ENCODE results near the gene TTLL8. TPM values are rescaled to one million over a fixed set of nuclear protein-coding genes. Genes with fewer than 3 reads are reported as not detected.
A peak's percentile ranks its signal among the peaks of the same experiment; 100 is the strongest.

The TTLL8 gene
- polyA plus RNA-seq, 3 donors: not detected

DNA sequence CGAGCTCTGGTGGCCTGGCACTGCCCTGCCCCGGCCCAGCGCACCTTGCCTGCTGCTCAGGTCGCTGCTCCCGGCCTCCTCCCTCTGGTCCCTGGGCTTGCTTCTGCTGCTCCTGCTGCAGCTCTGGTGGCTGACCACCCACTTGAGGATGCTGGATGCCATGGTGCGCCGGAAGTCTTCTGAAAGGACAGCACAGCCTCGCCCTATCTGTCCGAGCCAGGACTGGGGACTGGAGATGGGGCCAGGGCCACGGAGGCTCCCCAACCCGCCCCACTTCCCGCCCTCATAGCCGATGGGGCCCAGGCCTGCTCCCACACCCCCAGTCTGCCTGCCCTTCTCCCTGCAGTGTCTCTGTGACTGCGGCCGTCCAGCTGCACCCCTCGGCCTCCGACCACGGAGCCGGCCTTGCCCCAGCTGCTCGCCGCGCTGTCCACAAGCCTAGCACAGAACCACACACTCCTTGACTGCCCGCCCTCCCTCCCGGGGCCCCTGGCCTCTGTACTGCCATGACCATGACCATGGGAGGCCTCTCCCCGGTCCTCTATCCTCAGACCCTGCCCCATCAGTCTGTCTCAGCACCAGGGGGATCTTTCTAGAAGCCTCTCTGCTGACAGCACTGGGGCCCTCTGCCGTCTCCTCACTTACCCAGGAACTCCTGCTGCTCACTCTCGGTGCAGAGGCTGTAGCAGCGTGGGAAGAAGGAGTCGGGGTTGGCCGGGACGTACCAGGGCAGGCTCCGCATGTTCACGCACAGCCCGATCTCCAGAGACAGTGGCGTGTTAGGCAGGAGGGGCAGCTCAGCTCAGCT, 12.7 kb downstream of the TTLL8 start:
- no peak for DNase-seq (ENCODE audit: low read depth in 3 of 3, low spot score in 2 of 3)

DNA sequence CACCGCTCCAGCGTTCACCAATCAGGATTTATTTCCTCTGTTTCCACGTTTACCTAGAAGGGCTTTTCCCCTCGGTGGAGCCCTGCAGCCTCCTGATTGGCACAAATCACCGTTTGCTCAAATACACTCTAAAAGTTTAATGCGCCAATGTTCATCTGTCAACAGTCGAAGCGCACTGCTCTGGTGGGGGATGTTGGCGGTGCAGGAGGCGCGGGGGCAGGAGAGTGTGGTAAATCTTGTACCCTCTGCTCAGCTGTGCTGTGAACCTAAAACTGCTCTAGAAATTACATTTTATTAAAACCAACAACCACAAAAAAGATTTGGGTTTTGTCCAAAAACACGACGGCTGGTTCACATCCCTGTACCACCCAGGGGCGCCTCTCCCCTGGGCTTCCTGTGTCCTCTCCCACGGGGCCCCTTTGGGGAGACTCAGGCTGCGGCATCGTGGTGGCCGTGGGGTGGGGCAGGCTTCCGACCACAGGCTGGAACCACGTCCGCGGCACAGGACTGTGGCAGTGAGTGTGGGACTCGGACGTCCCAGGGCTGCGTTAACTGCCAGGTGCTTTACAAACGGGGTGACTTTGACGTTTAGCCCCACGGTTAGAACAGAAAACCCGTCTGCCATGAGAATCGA, 13.5 kb downstream of the TTLL8 start:
- no peak for DNase-seq (ENCODE audit: low read depth in 3 of 3, low spot score in 2 of 3)

DNA sequence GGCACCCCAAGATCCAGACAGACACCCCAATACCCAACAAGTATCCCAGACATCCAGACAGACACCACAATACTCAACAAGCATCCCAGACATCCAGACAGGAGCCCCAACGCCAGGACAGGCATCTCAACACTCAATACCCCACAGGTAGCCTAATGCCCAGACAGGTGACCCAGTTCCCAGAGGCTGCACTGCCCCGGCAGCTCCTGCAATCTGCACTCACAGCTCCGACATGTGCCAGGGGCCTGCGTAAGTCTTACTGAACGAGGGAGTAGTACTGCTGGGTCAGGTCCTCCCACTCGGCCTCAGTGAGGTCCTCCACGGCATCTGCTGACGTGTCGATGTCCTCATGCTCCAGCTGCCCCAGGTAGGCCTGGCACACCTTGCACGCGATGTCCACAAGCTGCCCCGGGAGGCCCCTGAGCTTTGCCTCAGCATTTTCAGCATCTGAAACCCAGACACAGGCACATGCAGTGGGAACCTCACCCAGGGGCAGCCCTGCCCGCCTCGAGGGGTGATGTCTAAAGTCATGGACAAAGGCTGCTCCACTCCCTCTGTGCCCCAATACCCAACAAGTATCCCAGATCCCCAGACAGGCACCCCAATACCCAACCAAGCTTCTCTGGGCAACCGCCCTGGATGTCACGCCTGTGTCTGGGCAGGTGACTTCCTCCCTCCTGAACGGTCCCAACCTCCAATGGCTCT, 16.6 kb downstream of the TTLL8 start:
- DNase-seq (ENCODE audit: low read depth in 3 of 3, low spot score in 2 of 3): no peak

DNA sequence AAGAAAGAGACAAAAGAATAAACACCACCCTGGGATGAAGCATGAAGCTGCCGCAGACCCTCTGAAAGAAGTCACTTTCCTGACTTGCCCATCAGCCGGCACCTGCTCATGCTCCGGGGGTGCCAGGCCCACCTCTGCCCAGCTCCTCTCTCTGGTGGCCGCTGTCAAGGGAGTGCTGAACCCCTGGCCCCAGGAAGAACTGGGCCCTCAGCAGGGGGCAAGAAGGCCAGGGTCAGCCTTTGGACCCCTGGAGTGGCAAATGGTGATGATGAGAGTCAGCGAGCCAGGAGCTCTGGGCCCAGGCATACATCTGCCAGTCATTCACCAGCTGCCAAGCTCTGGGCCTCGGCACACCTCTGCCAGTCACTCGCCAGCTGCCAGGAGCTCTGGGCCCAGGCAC, 17.4 kb downstream of the TTLL8 start:
- DNase-seq (ENCODE audit: low read depth in 3 of 3, low spot score in 2 of 3): no peak

DNA sequence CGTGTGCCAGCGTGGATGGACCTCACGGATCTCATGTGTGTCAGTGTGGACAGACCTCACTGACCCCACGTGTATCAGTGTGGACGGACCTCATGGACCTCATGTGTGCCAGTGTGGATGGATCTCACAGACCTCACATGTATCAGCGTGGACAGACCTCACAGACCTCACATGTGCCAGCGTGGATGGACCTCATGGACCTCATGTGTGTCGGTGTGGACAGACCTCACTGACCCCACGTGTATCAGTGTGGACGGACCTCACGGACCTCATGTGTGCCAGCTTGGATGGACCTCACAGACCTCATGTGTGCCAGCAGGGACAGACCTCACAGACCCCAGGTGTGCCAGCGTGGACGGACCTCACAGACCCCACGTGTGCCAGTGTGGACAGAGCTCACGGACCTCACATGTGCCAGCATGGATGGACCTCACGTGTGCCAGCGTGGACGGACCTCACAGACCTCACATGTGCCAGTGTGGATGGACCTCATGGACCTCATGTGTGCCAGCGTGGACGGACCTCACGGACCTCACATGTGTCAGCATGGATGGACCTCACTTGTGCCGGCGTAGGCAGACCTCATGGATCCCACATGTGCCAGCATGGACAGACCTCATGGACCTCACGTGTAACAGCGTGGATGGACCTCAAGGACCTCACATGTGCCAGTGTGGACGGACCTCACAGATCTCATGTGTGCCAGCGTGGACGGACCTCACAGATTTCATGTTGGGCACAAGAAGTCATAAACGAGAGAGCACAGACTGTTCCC, 18.2 kb downstream of the TTLL8 start:
- DNase-seq (ENCODE audit: low read depth in 3 of 3, low spot score in 2 of 3): no peak

DNA sequence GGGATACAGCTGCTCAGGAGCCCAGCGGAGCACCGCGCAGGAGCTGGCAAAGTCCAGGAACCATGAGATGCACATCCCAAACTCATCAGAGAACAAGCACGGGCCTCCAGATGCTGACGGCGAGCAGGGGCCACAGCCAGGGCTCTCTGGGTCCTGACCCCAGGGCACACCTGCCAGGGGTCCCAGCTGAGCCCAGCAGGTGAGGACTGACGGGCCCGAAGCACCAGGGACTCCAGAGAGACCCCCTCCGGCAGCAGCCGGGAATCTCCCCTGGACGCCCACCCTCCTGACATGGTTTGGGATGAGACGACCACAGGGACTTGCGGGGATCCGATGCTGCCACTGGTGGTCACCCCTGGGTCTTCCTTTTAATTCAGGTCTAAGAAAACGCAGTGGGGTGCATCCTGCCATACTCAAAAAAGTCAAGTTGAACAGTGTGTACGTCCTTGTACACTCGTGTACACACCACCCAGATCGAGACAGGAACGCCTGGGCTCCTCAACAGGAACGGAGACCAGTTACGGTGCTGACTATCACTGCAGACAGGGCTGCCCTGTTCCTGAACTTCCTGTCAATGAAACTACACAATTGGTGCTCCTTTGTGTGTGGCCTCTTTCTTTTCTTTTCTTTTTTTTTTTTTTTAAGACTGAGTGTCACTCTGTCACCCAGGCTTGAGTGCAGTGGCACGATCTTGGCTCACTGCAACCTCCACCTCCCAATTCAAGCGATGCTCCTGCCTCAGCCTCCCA, 21.9 kb downstream of the TTLL8 start:
- DNase-seq (ENCODE audit: low read depth in 3 of 3, low spot score in 2 of 3): no peak

DNA sequence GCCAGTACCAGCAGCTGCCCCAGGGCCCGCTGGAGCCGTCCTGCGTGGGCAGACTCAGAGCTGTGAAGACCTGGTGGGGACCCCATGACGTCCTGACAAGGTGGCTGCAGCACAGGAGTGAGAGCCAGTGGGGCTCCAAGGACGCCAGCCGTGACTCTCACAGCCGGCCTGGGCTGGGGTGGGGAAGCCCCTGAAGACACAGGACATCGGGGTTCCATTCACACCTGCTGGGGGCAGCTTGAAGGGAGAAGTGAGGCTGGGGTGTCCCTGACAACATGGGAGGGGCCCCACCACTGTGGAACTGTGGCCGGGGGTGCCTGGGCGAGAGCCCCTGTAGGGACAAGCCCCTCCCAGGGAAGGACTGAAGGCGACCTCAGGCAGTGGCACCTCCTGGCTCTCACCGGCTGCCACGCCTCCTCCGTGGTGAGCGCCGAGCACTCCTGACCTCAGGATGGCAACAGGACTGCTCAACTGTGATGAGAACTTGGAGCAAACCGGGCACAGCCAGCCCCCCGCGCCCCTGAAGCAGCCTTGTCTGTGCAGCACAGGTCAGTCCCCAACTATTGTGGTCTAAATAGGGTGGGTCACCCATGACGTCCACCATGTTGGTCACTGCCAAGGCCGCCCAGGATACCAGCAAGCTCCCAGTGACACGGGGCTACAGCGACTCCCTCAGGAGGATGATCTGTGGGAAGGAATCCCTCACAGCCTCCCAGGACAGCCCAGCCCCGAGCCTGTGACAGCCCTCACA, 22.8 kb downstream of the TTLL8 start:
- no peak for DNase-seq (ENCODE audit: low read depth in 3 of 3, low spot score in 2 of 3)

DNA sequence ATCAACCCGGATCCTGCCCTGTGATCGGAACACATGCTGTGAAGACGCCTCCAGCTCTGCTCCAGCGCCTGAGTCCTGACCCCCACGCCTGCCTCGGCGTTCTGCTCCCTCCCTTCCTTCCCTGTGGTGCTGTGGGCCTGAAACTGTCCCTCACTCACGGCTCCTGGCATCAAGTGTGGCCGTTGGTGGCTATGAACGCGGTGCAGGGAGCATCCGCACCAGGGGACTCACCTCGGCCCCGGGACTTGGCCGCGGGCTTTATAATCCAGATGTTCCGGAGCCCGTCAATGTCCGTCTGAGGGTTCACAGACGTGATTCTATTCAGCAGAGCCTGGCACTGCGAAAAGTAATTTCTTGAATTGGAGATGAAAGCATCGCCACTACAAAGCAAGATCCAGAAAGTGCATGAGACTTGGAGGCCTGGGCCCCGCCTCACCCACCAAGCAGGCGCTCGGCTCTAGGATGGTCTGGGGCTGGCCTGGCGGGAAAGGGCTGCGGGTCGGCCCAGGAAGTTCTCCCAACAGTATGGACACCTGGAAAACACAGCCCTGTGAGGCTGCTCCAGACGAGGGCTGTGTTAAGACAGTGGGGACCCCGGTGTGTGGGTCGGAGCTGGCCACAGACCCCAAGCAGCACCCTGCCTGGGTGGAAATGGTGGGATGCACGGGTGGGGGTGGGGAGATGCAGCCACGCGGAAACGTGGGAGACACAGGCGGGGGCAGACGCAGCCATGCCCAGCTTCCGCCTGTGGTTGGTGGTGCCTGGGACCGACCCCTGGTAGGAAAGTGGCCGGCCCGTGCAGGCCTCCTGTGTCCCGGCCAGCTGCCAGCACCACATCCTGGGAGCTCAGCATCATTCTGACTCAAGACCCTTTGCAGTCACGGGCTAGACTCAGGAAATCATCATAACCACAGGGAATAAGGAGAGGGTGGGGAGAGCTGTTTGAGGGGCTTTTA, 23.7 kb downstream of the TTLL8 start:
- no peak for DNase-seq (ENCODE audit: low read depth in 3 of 3, low spot score in 2 of 3)

DNA sequence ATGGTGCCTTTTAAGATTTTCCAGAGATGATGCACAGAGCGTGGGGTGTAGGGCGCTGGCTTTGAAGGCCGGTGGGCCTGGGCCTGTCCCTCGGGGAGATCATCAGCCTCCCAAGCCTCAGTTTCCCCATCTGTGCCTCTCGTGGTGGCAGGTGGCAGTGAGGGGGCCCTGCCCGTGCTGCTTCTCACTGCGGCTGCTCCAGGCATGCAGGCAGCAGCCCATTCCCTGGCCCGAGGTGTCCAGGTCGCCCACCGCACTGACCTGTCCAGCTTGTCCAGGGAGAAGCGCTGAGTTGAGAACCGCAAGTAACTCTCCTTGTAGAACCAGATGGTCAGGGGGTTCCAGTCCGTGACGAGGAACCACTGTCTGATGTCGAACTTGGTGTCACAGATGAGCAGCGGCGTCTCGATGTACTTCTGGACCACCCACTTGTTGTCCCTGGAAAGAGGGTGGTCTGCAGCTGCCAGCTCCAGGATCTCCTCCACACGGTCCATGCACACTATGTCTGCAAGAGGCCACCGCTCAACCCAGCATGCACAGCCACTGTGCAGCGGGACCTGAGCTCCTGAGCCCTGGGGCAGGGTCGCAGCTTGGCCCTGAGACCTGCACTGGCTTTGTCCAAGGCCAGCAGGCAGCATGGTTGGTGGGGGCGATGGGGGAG, 25.0 kb downstream of the TTLL8 start:
- DNase-seq (ENCODE audit: low read depth in 3 of 3, low spot score in 2 of 3): no peak

DNA sequence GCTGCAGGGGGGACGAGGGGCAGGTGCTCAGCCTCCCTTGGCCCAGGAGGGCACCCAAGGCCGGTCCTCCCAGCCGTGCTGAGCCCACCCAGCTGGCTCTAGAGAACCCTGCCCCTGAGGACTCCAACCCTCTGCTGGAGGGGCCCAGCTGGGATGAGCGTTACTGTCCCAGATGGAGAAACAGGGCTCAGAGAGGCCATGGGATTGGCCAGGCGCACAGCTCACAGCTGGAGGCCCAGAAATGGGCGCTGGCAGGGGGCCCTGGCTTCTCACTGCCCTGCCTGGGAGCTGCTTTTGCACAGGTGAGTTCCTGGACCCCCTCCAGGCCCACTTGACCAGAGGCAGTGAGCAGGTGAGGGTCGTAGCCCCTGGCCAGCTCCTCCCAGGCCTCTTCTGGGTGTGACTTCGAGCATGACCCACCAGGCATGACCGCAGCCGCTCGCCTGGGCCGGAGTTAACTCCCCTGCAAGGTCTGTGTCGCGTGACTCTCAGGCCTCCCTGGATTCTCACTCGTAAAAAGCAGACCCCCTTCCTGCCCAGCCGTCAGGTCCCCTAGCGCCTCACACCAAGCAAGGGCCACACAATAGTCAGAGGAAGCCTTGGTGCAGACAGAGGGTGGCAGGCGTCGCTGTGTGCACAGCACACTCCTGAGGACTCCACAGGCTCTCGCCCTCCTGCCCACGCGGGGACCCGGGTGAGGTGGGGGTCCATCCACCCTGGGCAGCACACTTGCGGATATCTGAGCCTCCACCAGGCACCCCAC, 25.8 kb downstream of the TTLL8 start:
- no peak for DNase-seq (ENCODE audit: low read depth in 3 of 3, low spot score in 2 of 3)

DNA sequence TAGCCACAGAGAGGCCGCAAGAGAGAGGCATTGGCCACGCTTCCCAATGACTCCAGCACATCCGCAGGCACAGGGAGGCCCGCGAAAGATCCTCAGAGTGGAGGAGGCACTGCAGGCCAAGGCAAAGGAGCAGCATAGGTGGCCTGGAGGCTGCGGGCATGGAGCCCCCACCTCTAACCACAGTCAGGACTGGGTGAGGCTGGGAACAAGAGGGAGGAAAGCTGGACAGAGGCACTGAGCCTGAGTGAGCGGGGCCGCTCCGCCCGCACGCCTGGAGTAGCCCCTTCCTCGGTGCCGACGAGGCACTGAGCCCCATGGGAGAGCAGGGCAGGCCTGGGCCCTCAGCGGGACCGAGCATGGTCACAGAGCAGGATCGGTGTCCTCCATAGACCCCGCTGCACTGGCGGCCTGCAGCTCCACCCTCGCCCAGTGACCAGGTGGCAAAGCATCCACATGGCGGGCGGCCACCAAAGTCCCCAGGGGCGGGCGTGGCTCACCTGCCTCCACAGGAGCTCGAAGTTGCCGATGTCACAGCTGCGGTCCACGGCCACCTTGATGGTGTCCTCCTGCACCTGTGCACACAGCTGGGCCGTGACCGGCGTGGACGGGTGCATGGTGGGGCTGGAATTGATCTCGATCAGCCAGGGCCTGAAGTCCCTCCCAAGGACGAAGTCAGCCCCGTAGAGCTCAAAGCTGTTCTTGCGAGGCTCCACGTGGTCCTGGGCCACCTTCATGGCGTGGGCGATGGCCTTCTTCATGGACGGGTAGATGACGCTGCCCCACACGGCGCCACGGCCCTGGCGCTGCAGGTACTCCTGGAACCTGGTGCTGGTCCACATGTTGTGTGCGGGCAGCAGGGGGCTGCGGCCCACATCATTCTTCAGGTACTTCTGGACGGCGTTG, 26.7 kb downstream of the TTLL8 start:
- no peak for DNase-seq (ENCODE audit: low read depth in 3 of 3, low spot score in 2 of 3)

DNA sequence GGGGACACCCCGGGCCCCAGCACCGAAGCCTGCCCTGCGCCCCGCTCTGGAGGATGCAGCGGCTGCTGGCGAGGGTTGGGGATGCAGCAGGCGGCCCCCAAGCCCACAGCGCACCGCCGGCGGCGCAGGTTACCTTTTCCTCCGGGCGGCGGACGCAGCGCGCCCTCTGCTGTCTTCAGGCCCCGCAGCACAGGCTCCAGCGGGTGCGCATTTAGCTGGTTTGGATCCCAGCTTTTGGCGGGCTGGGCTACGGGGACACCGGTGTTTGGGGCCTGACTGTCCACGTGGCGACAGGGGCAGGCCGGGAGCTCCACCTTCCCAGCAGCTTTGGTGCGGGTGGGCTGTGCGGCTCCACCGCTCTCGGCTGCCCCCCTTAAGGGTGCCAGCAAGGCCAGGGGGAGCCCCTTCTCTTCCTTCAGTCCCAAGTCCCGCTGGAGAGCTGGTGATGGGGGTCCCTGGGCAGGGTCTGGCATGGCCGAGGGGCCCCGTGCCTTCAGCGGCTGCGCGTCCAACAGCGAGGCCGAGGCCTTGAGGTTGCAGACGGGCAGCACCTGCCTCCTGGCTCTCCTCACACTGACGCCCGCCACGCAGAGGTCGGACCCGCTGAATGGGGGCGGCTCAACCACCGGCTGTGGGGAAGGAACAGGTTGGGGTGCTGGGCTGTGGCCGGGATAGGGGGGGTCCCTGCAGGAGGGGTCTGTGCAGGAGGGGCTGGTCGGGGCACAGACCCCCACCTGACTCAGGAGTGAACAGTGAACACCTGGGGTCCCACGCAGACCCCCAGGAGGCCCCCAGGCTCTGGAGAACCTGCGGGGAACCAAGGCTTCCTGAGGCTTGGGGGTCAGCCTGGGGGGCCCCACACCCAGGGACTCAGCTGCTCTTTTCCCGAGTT, 27.6 kb downstream of the TTLL8 start:
- DNase-seq (ENCODE audit: low read depth in 3 of 3, low spot score in 2 of 3): peak in 1 of 3 donors; percentile 20

DNA sequence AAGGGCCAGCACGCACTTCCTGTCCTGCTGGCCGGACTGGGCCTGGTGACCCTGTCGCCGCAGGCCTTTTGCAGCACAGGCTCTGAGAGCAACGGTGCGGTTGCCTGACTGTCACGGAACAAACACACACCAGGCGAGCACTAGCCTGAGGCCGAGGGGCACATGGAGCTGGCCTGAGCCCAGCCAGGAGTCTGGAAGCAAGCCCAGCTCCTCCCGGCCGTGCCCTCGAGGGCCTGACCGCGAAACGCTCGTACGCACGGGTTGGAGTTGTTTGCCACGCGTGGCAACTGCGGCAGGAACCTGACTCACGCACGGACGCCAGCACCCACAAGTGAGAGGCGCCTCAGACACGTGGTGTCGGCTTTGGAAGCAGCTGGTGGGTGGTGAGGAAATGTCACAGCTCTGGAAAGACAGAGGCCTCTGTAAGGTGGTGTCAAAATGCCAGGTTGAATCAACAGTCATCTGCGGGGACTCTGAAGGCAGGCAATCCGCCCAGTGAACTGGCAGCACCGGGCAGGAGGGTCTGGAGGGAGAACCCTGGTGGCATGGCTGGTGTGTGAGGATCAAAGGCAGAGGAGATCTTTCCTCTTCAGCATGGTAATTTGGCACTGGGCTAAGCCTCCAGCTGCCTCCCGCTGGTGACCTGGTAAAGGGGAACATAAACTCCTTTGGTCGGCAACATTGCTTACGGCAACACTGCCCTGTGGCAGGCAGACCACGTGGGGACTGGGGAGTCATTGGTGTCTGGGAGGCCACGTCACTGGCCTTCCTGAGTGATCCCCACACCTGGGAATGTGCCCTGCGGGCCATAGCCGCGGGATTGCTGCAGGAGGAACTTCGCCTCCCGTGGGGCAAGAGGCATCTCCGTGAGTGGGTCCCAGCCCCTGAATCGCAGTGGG, 30.2 kb downstream of the TTLL8 start:
- DNase-seq (ENCODE audit: low read depth in 3 of 3, low spot score in 2 of 3): no peak

DNA sequence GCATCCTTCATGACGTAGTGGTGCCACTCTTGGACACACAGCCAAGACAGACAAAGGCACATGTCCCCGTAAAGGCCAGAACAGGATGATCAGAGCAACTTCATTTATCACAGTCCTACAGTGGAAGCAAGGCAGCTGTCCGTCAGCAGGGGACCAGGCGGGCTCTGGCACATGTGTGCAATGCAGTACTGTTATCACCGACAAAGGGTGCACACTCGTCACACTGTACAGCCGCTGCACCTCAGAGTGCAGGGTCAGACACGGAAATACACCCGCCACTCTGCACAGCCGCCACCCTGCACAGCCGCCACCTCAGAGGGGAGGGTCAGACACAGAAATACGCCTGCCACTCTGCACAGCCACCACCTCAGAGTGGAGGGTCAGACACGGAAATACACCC, 32.1 kb downstream of the TTLL8 start:
- DNase-seq (ENCODE audit: low read depth in 3 of 3, low spot score in 2 of 3): no peak

Data from right renal cortex interstitium (tissue), 3 donors.